ENCODE results near the gene CSTB.

Gene CSTB

GRCh38 chr21:43731476-43731875, 44.6 kb downstream of the CSTB start:
- DNase-seq (ENCODE audit: low read depth in 2 of 2): no peak

- DNase-seq (ENCODE audit: low read depth in 2 of 2): peak; percentile 72 to 87
Measured at GRCh38 chr21:43728467-43729390, 47.4 kb downstream of the CSTB start.

DNA sequence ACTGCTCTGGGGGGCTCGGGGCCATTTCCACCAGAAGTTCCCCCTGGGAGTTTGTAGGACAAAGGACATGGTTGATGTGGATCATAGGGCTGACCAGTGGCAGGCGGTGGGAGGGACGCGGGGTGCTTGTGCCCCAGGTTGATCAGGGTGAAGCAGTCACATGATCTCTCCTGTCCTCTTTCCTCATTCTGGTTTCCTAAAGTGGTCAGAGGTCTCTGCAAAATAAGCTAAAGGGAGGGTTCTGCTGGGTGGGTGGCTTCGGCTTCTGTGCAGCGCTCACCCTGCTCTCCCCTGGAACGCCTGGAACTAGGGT, 48.0 kb downstream of the CSTB start:
- DNase-seq (ENCODE audit: low read depth in 2 of 2): no peak

DNA sequence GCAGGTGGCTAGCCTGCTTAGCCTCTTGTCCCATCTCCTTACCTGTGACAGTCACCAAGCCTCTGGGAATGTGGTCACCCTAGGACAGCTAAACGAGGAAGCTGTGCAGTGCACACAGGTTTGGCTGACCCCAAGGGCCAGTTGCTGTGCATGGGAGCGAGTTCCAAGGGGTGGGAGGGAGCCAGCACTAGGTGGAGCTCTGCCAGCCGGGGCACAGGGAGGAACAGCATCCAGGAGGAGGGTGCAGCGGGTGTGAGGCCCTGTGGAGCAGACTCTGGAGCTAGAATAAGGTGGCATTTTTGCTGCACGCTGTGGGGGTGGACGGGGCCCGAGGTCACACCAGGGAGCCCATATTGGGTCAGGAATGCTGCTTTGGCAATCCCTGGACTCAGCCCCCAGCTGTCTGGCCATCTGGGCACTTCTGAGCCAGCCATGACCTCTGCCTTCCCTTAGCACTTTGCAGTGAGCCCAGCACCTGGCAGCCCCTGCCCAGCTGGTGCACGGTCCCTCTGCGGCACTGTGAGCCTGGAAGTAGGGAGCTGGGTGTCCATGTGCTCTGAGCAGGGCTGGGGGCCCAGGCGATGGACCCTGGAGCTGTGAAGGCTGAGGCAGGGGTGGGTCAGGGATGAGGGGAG, 48.5 kb downstream of the CSTB start:
- no peak for DNase-seq (ENCODE audit: low read depth in 2 of 2)

- no peak for DNase-seq (ENCODE audit: low read depth in 2 of 2)
Measured at GRCh38 chr21:43726686-43727518, 49.2 kb downstream of the CSTB start.
